GM12878 (cell line): ENCODE data around the gene FBXO8.

Experiments used
- CBFB ChIP-seq: IDR thresholded peaks from 2 replicates; pipeline ENCODE4 v1.6.1; 2016; ENCODE audit warnings: antibody characterized with exemption, low read depth
- CTCF ChIP-seq, 3 experiments: IDR thresholded peaks in 2 of 3; conservative IDR thresholded peaks in 1 of 3; 2 replicates each; pipeline ENCODE4 v1.5.1; 2011; ENCODE audit warnings: low read depth in 3 of 3, low read length in 3 of 3, mild to moderate bottlenecking in 3 of 3, control low read depth in 2 of 3, moderate library complexity in 2 of 3, inconsistent platforms in 1 of 3, mixed read lengths in 1 of 3; ENCODE audit not compliant: control insufficient read depth in 2 of 3, insufficient read depth in 1 of 3; ENCODE audit errors: extremely low read depth in 1 of 3
- FOXK2 ChIP-seq: fragments of 450-650 bp; IDR thresholded peaks from 2 replicates; pipeline ENCODE4 v1.6.1; 2017; ENCODE audit warnings: mild to moderate bottlenecking, moderate library complexity
- POLR2A ChIP-seq: IDR thresholded peaks from 2 replicates; pipeline ENCODE4 v1.6.1; 2011; ENCODE audit warnings: low read depth, mild to moderate bottlenecking, low read length
- POU2F2 ChIP-seq: IDR thresholded peaks from 3 replicates; pipeline ENCODE4 v1.6.1; 2011; ENCODE audit warnings: low read depth, mild to moderate bottlenecking, low read length, borderline replicate concordance
- SREBF2 ChIP-seq: IDR thresholded peaks from 2 replicates; pipeline ENCODE4 v1.6.1; 2012; ENCODE audit warnings: mild to moderate bottlenecking, low read length

GRCh38 chr4:174282836-174283506 is 496 bp downstream of the FBXO8 start:
- no peak for TF ChIP-seq SREBF2
- TF ChIP-seq POLR2A: no peak; the same call in 1 of the 2 replicates
- TF ChIP-seq CTCF (IDR thresholded peaks at IDR 0.05 in 2 of 3, conservative IDR thresholded peaks at IDR 0.05 in 1 of 3; ENCODE audit: control insufficient read depth in 2 of 3, extremely low read depth in 1 of 3, insufficient read depth in 1 of 3, low read depth in 3 of 3, low read length in 3 of 3): no peak
- no peak for TF ChIP-seq CBFB
- no peak for TF ChIP-seq POU2F2
- TF ChIP-seq FOXK2: no peak
